NK-92 (cell line): Measurements from ENCODE around the gene GPX8.

ENCODE experiments used
- DNase-seq: peaks from one replicate; lab custom pipeline; 2025; ENCODE audit not compliant: unreplicated experiment; lab: John Stamatoyannopoulos, UW

Gene GPX8

DNA sequence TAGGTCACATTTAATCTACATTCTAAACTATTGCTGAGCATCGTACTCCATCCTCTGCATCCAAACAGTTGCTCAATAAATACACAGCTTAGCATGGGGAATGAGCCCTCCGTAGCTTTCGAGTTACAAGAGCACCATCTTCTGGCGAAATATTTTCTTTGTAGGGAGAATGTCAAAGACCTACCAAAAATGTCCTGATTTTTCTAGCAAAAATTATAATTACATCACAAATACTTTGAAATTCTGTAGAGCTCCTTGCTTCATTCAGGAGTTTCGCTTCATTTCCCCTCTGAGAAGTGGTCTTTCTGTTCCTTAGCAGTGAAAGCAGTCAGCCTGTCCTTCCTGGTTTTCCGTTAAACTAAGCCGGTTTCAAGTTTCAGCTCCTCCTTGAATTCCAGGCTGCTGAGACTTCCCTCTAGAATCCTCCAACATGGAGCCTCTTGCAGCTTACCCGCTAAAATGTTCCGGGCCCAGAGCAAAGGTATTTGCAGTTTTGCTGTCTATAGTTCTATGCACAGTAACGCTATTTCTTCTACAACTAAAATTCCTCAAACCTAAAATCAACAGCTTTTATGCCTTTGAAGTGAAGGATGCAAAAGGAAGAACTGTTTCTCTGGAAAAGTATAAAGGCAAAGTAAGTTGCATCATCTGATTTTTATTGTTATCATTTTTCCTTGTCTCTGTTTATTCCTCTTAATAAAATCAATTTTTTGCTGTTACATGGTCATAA lies at the start of gene GPX8:
TSS of gene GPX8 (plus strand) at position 409 of the 730 bp plus-strand sequence. CDS start at position 431, 22 bp downstream.
- DNase-seq = no peak

- no peak for DNase-seq
These were observed 49.8 kb upstream of the GPX8 start for GRCh38 chr5:55110217-55110616.

GRCh38 chr5:55113327-55113726 lies 46.6 kb upstream of the GPX8 start:
- DNase-seq = no peak

- DNase-seq = no peak
These were observed 45.9 kb upstream of the GPX8 start for GRCh38 chr5:55114061-55114460.

- DNase-seq = no peak
These were observed 36.6 kb upstream of the GPX8 start for GRCh38 chr5:55123365-55123764.

- DNase-seq = no peak
These were observed 25.8 kb upstream of the GPX8 start for GRCh38 chr5:55134053-55134722.

- DNase-seq = no peak
These were observed 23.4 kb upstream of the GPX8 start for GRCh38 chr5:55136521-55136920.

DNA sequence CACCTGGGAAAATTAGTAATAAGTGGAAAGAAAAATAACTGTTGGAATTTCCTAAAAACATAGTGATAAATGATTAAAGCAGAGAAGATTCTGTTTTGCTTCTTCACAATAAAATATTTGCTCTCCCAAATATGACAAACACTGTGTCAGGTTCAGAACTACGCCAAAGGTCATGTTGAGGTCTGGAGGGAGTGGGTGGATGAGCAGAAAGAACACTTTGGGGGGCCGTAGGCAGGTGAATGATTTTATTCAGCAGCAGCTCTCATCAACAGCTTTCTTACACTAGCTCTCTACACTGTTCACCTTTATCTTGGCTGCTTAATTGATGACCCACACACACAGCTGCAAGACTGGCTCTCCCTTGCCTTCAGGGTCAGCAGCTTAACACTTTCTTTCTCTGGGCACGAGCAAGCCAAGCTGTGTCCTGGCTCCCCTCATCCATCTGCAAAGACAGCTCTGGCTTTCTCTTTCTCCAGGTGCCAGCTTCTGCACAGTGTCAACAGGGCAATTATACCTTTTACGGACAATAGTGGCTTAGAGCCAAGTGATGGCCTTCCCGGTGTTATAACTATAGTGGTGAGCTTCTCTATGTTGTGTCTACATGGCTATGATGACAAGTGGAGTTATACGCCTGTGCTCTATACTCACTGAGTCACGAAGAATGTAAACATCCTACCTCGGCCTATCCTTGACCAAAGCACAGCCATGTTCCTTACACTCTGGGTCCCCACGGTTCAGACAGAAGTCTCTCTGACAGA lies 18.9 kb upstream of the GPX8 start:
- no peak for DNase-seq

DNA sequence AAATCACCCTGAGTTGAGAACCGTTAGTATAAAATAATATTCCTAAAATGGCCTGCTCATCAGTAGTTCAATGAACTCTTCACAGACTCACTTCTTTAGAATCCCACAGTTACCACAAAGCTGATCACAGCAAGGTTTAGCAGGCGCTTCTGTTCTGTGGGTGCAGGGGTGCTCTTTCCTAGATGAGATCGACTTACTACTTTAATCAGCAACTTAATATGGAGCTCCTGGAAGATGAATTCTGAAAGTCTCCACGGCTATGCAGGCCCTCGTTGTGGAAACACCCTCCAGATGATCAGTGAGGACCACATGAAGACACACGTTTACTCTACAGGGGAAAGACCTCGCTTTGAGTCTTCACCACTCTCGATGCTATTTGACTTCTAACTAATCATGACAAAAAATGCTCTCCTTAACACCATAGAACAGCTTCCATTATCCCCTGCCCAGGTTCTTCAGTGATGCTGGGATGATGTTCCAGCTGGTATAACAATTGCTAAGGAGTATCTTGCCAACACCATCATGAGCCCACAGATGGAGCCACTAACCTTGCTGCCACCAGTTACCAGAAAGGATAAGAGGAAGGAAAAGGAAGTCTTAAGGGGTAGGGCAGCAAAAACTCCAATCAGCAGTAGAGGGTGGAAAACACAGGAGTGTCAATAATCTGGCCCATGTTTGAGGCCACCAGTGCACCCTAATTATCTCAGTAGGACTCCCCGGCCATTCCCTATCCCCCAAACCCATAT lies 17.9 kb upstream of the GPX8 start:
- DNase-seq = no peak

DNA sequence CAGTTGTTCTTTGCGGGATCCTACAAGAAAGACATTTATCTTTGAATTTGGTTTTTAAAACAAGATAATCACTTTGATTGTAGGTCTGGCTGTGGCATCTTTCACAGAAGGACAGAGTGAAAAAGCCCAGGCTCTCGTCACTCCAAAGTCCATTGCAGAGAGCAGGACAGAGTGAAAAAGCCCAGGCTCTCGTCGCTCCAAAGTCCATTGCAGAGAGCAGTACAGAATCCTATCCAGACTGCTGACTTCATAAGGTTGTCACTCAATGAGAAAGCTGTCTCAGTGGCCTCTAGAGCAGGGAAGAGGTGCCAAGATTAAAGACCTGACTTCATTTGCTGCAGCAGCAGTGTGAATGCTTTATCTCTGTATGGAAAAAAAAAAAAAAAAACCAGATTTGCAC lies 16.3 kb upstream of the GPX8 start:
- no peak for DNase-seq

GRCh38 chr5:55146080-55146479 lies 13.9 kb upstream of the GPX8 start:
- DNase-seq = no peak

- DNase-seq = peak; percentile 41
These were observed 13.3 kb upstream of the GPX8 start for GRCh38 chr5:55146543-55147151.

DNA sequence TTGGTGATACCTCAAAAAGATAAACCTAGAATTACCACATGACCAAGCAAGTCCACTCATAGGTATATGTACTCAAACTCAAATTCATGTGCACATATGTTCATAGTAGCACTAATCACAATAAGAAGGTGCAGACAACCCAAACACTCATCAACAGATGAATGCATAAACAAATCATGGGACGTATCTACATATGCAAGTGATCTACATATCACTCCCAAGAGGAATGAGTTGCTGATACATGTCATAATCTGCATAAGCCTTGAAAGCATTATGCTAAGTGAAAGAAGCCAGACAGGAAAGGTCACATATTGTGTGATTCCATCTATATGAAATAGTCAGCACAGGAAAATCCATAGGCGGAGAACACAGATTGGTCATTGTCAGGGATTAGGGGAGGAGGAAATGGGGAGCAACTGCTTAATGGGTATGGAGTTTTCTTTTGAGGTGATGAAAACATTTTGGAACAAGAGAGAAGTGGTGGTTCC lies 10.6 kb upstream of the GPX8 start:
- no peak for DNase-seq

DNA sequence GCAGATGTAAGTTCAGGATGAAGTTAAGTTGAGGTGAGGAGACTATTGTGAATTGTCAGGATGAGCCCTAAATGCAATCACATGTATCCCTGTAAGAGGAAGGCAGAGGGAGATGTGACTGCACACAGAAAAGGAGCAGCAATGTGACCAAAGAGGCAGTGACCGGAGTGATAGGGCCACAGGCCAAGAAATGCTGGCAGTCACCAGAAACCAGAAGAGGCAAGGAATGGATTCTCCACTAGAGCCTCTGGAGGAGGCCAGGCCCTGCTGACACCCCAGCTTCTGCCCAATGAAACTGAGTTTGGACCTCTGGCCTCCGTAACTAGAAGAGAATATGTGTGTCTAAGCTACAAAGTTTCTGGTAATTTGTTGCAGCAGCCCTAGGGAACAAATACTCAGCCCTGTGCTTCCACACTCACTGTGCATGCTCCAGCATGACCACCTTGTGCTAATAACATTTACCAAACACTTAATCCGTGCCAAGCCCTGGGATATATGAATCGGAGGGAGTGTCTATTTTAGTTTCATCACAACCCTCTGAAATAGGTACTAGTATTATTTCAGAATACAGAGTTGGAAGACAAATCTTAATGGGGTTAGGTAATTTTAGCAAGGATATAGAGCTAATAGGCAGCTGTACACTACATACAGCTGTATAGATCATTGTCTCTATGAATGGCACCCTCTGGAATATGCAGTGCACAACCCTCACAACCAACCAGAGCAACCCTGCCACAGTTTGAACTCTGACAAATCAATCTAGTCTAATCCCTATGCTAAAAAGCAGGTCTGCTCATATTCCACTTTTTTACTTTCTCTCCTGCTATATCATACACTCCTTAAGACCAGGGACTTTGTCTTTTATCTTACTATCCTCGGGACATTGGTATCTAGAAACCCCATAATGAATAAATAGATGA lies 7.8 kb upstream of the GPX8 start:
- DNase-seq = no peak

DNA sequence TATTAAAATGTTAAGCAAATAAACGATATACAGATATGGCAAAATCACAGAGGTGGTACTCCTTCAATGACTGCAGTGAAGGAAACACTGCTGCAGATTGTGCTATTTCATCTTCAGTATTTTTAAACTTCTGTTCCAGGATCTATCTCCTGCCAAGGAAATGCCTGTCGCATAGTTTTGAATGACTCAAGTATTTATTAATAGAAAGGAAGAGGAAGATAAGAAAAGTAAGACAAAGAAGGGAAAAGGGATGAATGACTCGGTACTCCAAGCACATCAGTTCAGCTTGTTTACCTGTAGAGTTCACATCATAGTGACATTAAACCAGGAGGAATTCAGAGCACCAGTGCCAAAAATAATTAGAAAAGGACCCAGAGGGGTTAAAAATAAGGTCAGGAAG lies 5.1 kb upstream of the GPX8 start:
- no peak for DNase-seq

GRCh38 chr5:55160493-55161209 lies 680 bp downstream of the GPX8 start:
- no peak for DNase-seq

DNA sequence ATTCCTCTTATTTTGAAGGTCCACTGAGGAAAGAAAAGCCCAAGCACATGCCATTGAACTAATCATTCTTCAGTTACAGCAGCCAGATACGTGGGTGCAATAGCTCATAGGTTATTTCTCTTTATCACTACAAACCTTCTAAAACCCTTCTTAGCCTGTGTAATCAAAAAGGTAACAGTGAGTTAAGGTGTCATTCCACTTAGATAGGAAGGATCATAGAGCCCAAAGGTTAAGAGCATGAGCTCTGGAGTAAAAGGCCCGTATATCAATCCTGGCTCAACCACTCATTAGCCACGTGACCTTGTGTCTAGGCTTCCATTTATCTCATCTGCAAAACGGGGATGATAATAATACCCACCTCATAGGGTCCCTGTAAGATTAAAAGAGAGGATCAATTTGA lies 2.7 kb downstream of the GPX8 start:
- no peak for DNase-seq

DNA sequence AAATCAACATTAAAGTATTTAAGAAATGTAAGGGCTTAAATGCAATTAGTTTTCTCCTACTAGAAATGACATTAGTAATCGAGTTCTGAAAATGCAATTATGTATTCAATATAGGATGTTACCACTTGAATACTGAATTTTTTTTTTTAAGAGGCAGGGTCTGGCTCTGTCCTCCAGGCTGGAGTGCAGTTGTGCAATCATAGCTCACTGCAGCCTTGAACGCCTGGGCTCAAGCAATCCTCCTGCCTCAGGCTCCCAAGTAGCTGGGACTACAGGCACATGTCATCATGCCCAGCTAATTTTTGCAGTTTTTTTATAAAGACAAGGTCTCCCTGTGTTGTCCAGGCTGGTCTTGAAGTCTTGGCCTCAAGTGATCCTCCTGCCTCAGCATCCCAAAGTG lies 11.5 kb downstream of the GPX8 start:
- DNase-seq = no peak
